H1 (cell line): Measurements from ENCODE around the gene CHMP4B. TPM values are rescaled to one million over a fixed set of nuclear protein-coding genes. Genes with fewer than 3 reads are reported as not detected.

ENCODE experiments used
- CTCF ChIA-PET: fragments of 300-600 bp; sonication (Branson Sonifier 250); formaldehyde crosslinking; loops from one replicate; lab custom pipeline; 2021; ENCODE audit not compliant: partially characterized antibody; lab: Charles Lee
- POLR2A ChIA-PET: fragments of 300-600 bp; sonication (Branson Sonifier 250); formaldehyde crosslinking; loops from one replicate; lab custom pipeline; 2021; ENCODE audit warnings: inconsistent platforms; ENCODE audit not compliant: partially characterized antibody; lab: Charles Lee
- DNase-seq, 2 experiments: peaks; one replicate each; pipeline versions ENCODE4 v3.0.0 to v3.0.0-alpha.2; 2010 to 2022; ENCODE audit warnings: low spot score in 2 of 2, low read depth in 1 of 2, mixed read lengths in 1 of 2
- FAIRE-seq: peaks from 2 replicates; lab custom pipeline; 2011; peaks lifted over from hg19 to GRCh38; lab: Jason Lieb, UNC
- H2AFZ ChIP-seq: 2 replicates; pipeline ENCODE4 v1.8.1; 2012; ENCODE audit warnings: low read length, inconsistent platforms
- H2AK5ac ChIP-seq: 2 replicates; pipeline ENCODE4 v1.6.1; 2013; ENCODE audit warnings: low read depth, low read length
- H2BK120ac ChIP-seq: replicated peaks from 2 replicates; pipeline ENCODE3; 2013; ENCODE audit warnings: low read depth, low read length, inconsistent platforms
- H2BK12ac ChIP-seq: 2 replicates; pipeline ENCODE4 v1.6.1; 2013; ENCODE audit warnings: low read depth, low read length
- H2BK15ac ChIP-seq: 2 replicates; pipeline ENCODE4 v1.6.1; 2013; ENCODE audit warnings: low read length
- H2BK20ac ChIP-seq: 2 replicates; pipeline ENCODE4 v1.6.1; 2013; ENCODE audit warnings: low read length
- H2BK5ac ChIP-seq: 2 replicates; pipeline ENCODE4 v1.6.1; 2013; ENCODE audit warnings: low read depth, low read length
- H3K14ac ChIP-seq: 2 replicates; pipeline ENCODE4 v1.6.1; 2013; ENCODE audit warnings: inconsistent platforms; ENCODE audit not compliant: insufficient read length
- H3K18ac ChIP-seq: 2 replicates; pipeline ENCODE4 v1.6.1; 2013; ENCODE audit warnings: low read length; ENCODE audit errors: extremely low read depth
- H3K23ac ChIP-seq: 2 replicates; pipeline ENCODE4 v1.6.1; 2013; ENCODE audit warnings: inconsistent platforms; ENCODE audit not compliant: insufficient read length
- H3K23me2 ChIP-seq: 2 replicates; pipeline ENCODE4 v1.6.1; 2013; ENCODE audit warnings: low read depth, low read length
- H3K27ac ChIP-seq: 2 replicates; pipeline ENCODE4 v1.6.1; 2011; ENCODE audit warnings: low read depth, low read length, inconsistent platforms
- H3K27me3 ChIP-seq, 4 experiments: replicated peaks in 1 of 4; 1 replicate in 1 of 4; 2 replicates in 3 of 4; pipeline versions ENCODE4 v1.6.1 to v1.8.1; 2011 to 2013; ENCODE audit warnings: low read length in 3 of 4, mild to moderate bottlenecking in 3 of 4, inconsistent platforms in 2 of 4, mixed read lengths in 2 of 4, moderate library complexity in 1 of 4; ENCODE audit not compliant: control insufficient read depth in 3 of 4, insufficient read depth in 3 of 4; ENCODE audit errors: extremely low read depth in 1 of 4
- H3K36me3 ChIP-seq, 4 experiments: 2 replicates each; pipeline versions ENCODE4 v1.6.1 to v1.8.1; 2011 to 2013; ENCODE audit warnings: mild to moderate bottlenecking in 4 of 4, low read length in 3 of 4, moderate library complexity in 2 of 4, control low read depth in 1 of 4, inconsistent platforms in 1 of 4; ENCODE audit not compliant: insufficient read depth in 4 of 4, control insufficient read depth in 2 of 4
- H3K4ac ChIP-seq: replicated peaks from 2 replicates; pipeline ENCODE3; 2013; ENCODE audit warnings: low read length, low read depth, mixed read lengths, inconsistent platforms; ENCODE audit not compliant: insufficient read length
- H3K4me1 ChIP-seq, 4 experiments: replicated peaks in 1 of 4; 1 replicate in 1 of 4; 2 replicates in 3 of 4; pipeline versions ENCODE4 v1.6.1 to v1.8.1; 2011 to 2013; ENCODE audit warnings: low read length in 3 of 4, inconsistent platforms in 2 of 4, mixed read lengths in 1 of 4; ENCODE audit not compliant: insufficient read depth in 4 of 4, control insufficient read depth in 3 of 4
- H3K4me2 ChIP-seq, 2 experiments: 2 replicates each; pipeline versions ENCODE4 v1.6.1 to v1.8.1; 2011 to 2013; ENCODE audit warnings: low read depth in 2 of 2, low read length in 2 of 2, control low read depth in 1 of 2, inconsistent platforms in 1 of 2, mild to moderate bottlenecking in 1 of 2; ENCODE audit not compliant: insufficient read depth in 1 of 2
- H3K4me3 ChIP-seq, 4 experiments: fragments of 200-600, 300-600 bp in 1 of 4; sonication (generic), shearing (Covaris generic), sonication (Bioruptor Twin) in 1 of 4; 2 replicates each; pipeline versions ENCODE4 v1.5.1 to v1.8.1; 2011 to 2016; ENCODE audit warnings: low read length in 4 of 4, low read depth in 3 of 4, control low read depth in 2 of 4, inconsistent platforms in 2 of 4, mild to moderate bottlenecking in 2 of 4, mixed read lengths in 1 of 4, moderate library complexity in 1 of 4; ENCODE audit not compliant: insufficient read depth in 2 of 4; ENCODE audit errors: extremely low read depth in 1 of 4
- H3K56ac ChIP-seq: replicated peaks from 2 replicates; pipeline ENCODE3; 2013; ENCODE audit warnings: low read depth, mild to moderate bottlenecking, mixed read lengths, low read length, inconsistent platforms; ENCODE audit not compliant: insufficient read length
- H3K79me1 ChIP-seq: 2 replicates; pipeline ENCODE4 v1.6.1; 2013; ENCODE audit warnings: low read depth, low read length, control low read depth
- H3K79me2 ChIP-seq, 2 experiments: 2 replicates each; pipeline versions ENCODE4 v1.6.1 to v1.8.1; 2012 to 2013; ENCODE audit warnings: low read length in 2 of 2, mild to moderate bottlenecking in 2 of 2, inconsistent platforms in 1 of 2; ENCODE audit not compliant: insufficient read depth in 2 of 2, control insufficient read depth in 1 of 2
- H3K9ac ChIP-seq, 4 experiments: replicated peaks in 1 of 4; 1 replicate in 1 of 4; 2 replicates in 3 of 4; pipeline versions ENCODE4 v1.6.1 to v1.8.1; 2011 to 2013; ENCODE audit warnings: low read depth in 3 of 4, low read length in 3 of 4, control low read depth in 2 of 4, mild to moderate bottlenecking in 2 of 4, moderate library complexity in 2 of 4, inconsistent platforms in 1 of 4; ENCODE audit errors: extremely low read depth in 1 of 4
- H3K9me3 ChIP-seq, 2 experiments: 2 replicates each; pipeline versions ENCODE4 v1.6.1 to v1.8.1; 2012 to 2013; ENCODE audit warnings: mild to moderate bottlenecking in 2 of 2, moderate library complexity in 2 of 2, control low read depth in 1 of 2, inconsistent platforms in 1 of 2, low read depth in 1 of 2, low read length in 1 of 2, mixed read lengths in 1 of 2; ENCODE audit not compliant: insufficient read depth in 2 of 2
- H4K20me1 ChIP-seq, 2 experiments: replicated peaks in 1 of 2; 2 replicates each; pipeline versions ENCODE3 to v1.8.1; 2011 to 2013; ENCODE audit warnings: inconsistent platforms in 2 of 2, low read length in 2 of 2, mild to moderate bottlenecking in 1 of 2; ENCODE audit not compliant: insufficient read depth in 2 of 2, control insufficient read depth in 1 of 2
- H4K5ac ChIP-seq: 2 replicates; pipeline ENCODE4 v1.6.1; 2013; ENCODE audit warnings: low read length, low read depth, mixed read lengths, inconsistent platforms; ENCODE audit not compliant: insufficient read length
- H4K8ac ChIP-seq: 2 replicates; pipeline ENCODE4 v1.8.0; 2013; ENCODE audit warnings: mild to moderate bottlenecking, moderate library complexity, low read length, inconsistent platforms; ENCODE audit not compliant: insufficient read depth; ENCODE audit errors: extremely low read depth
- H4K91ac ChIP-seq: replicated peaks from 2 replicates; pipeline ENCODE3; 2013; ENCODE audit warnings: low read length, mixed read lengths, inconsistent platforms; ENCODE audit not compliant: insufficient read length
- ATF2 ChIP-seq: IDR thresholded peaks from 2 replicates; pipeline ENCODE4 v1.6.1; 2012; ENCODE audit warnings: low read length, inconsistent platforms
- CBX5 ChIP-seq: fragments of 300-800, 300-1000 bp; sonication (generic); IDR thresholded peaks from 2 replicates; pipeline ENCODE4 v1.7.1; 2016; ENCODE audit warnings: antibody characterized with exemption, low read length, low read depth
- CTBP2 ChIP-seq: IDR thresholded peaks from 2 replicates; pipeline ENCODE4 v1.7.0; 2011; ENCODE audit warnings: borderline replicate concordance, mild to moderate bottlenecking, moderate library complexity, mixed read lengths, low read length; ENCODE audit not compliant: insufficient read depth, insufficient read length
- FOSL1 ChIP-seq: IDR thresholded peaks from 2 replicates; pipeline ENCODE4 v1.6.1; 2011; ENCODE audit warnings: mild to moderate bottlenecking, low read depth, low read length, moderate library complexity; ENCODE audit not compliant: insufficient read depth
- GABPA ChIP-seq: IDR thresholded peaks from 2 replicates; pipeline ENCODE4 v1.6.1; 2011; ENCODE audit warnings: mild to moderate bottlenecking, low read length, moderate library complexity, borderline replicate concordance; ENCODE audit not compliant: insufficient read depth
- PHF8 ChIP-seq: fragments of 200-600 bp; sonication (generic); conservative IDR thresholded peaks from 2 replicates; pipeline ENCODE4 v1.7.1; 2012; ENCODE audit warnings: low read depth, mild to moderate bottlenecking, inconsistent platforms, low read length, moderate library complexity
- POLR2A ChIP-seq, 2 experiments: IDR thresholded peaks; 1 replicate in 1 of 2; 2 replicates in 1 of 2; pipeline ENCODE4 v1.6.1; 2011; ENCODE audit warnings: low read depth in 2 of 2, low read length in 2 of 2, mild to moderate bottlenecking in 2 of 2; ENCODE audit errors: control extremely low read depth in 1 of 2
- SIN3A ChIP-seq, 2 experiments: IDR thresholded peaks in 1 of 2; conservative IDR thresholded peaks in 1 of 2; 2 replicates each; pipeline ENCODE4 v1.6.1; 2011 to 2012; ENCODE audit warnings: low read length in 2 of 2, improper control_type of control experiment in 1 of 2, low read depth in 1 of 2, mild to moderate bottlenecking in 1 of 2
- SP1 ChIP-seq: IDR thresholded peaks from 2 replicates; pipeline ENCODE4 v1.6.1; 2011; ENCODE audit warnings: low read depth, low read length
- TAF1 ChIP-seq: IDR thresholded peaks from 2 replicates; pipeline ENCODE4 v1.6.1; 2011; ENCODE audit warnings: mild to moderate bottlenecking, low read depth, low read length
- USF2 ChIP-seq: IDR thresholded peaks from 2 replicates; pipeline ENCODE4 v1.6.1; 2011; ENCODE audit warnings: low read length, improper control_type of control experiment
- WGBS, 2 experiments: shearing (Covaris generic) in 1 of 2; methylation state at CpG; one replicate each; pipeline versions ENCODE4 v1.1.6 to v1.1.7; 2013 to 2015; ENCODE audit warnings: low lambda C conversion rate in 2 of 2, mixed read lengths in 2 of 2, inconsistent platforms in 1 of 2, low coverage in 1 of 2, missing lambda C conversion rate in 1 of 2; ENCODE audit not compliant: insufficient replicate concordance in 2 of 2, insufficient coverage in 1 of 2, insufficient read length in 1 of 2; ENCODE audit errors: extremely low coverage in 1 of 2, missing lambda C conversion rate in 1 of 2; 5-methylcytosine and 5-hydroxymethylcytosine counted together
- polyA plus RNA-seq, 7 experiments: library from polyadenylated mRNA; depleted of rRNA in 3 of 7; stranded (reverse) in 5 of 7; unstranded in 2 of 7; fragments of >200 nt in 5 of 7; fragments of 200-250 nt in 2 of 7; gene quantifications; 1 replicate in 5 of 7; 2 replicates in 1 of 7; 4 replicates in 1 of 7; pipeline versions ENCODE4 v1.2.1 to v1.2.3, GENCODE V29; 2011 to 2013; ENCODE audit warnings: missing spikeins in 2 of 7, mixed read lengths in 2 of 7
- total RNA-seq: library from RNA; stranded (reverse); fragmentation: NEBNext Ultra II Directional; extraction: Animal tissue kit (Norgen Biotek cat#: 25700); gene quantifications from 2 replicates; pipeline ENCODE4 v1.2.1, GENCODE V29; 2021

Gene CHMP4B
- total and polyA plus RNA-seq, 2 of the 8 experiments (the other 6 are each of a cell fraction or from before 2014, with no cell fraction given) = 38.6 to 66.3 TPM

- CTCF ChIA-PET = interaction anchor here (0.7 to 1.3 kb wide), 5 partner anchors 10 to 277 kb away, joined by 3 to 10 read pairs (median 3); no protein-coding TSS in a partner anchor
- Histone ChIP-seq H3K9me3 (no peaks in the 10 kb centered on the region), H4K20me1 (peaks cover 13 to 21% of the 10 kb centered on the region in 2 experiments)
- TF ChIP-seq CTBP2 = no peak
- no peak for TF ChIP-seq PHF8
- no peak for TF ChIP-seq CBX5
- no peak for TF ChIP-seq TAF1
- no peak for TF ChIP-seq FOSL1
- no peak for TF ChIP-seq SP1
- TF ChIP-seq USF2 = no peak
- no peak for TF ChIP-seq SIN3A (conservative IDR thresholded peaks at IDR 0.05 in 1 of 2, IDR thresholded peaks at IDR 0.05 in 1 of 2; ENCODE audit: low read depth in 1 of 2, low read length in 2 of 2)
- no peak for TF ChIP-seq GABPA
- no peak for TF ChIP-seq ATF2
- no peak for TF ChIP-seq POLR2A (IDR thresholded peaks at IDR 0.05; ENCODE audit: control extremely low read depth in 1 of 2, low read depth in 2 of 2, low read length in 2 of 2)
These were observed 8.3 kb downstream of the CHMP4B start for GRCh38 chr20:33819456-33819855.

More at GRCh38 chr20:33819456-33819855, 8.3 kb downstream of the CHMP4B start:
- H4K5ac ChIP-seq = no peak overlapping the region
- 100% methylated on average over 1 of the region's 1 CpG; no CpG with 5 or more reads in 1 of the 2 experiments for WGBS, 2 experiments
- no peak overlapping the region for H3K23ac ChIP-seq
- FAIRE-seq (no peak), DNase-seq (no peak)
- no peak overlapping the region for H3K4ac ChIP-seq
- peaks cover 0 to 6% (median 0%) of the 10 kb centered on the region in 4 experiments; a peak in 1 of 8 replicates for H3K36me3 ChIP-seq
- H3K79me1 ChIP-seq = peaks cover 29% of the 10 kb centered on the region
- H3K56ac ChIP-seq = no peak overlapping the region
- H4K8ac ChIP-seq = no peak overlapping the region
- H4K91ac ChIP-seq = no peak overlapping the region
- no peak overlapping the region for H2AFZ ChIP-seq
- POLR2A ChIA-PET = interaction anchor here (1.2 kb wide), 1 partner anchor 10 kb away, joined by 4 read pairs; no protein-coding TSS in a partner anchor
- no peak overlapping the region for H3K27ac ChIP-seq
- H2BK120ac ChIP-seq = no peak overlapping the region
- H3K23me2 ChIP-seq = no peaks in the 10 kb centered on the region
- no peak overlapping the region for H2BK15ac ChIP-seq
- H3K9ac ChIP-seq = no peak overlapping the region
- no peak overlapping the region for H2BK12ac ChIP-seq
- no peak overlapping the region for H3K4me2 ChIP-seq
- H3K79me2 ChIP-seq = peaks cover 14 to 80% of the 10 kb centered on the region in 2 experiments
- no peak overlapping the region for H3K14ac ChIP-seq
- H2AK5ac ChIP-seq = no peak overlapping the region
- no peak overlapping the region for H3K4me3 ChIP-seq
- H2BK20ac ChIP-seq = no peak overlapping the region
- no peaks in the 10 kb centered on the region for H3K4me1 ChIP-seq
- H3K18ac ChIP-seq = no peak overlapping the region
- H2BK5ac ChIP-seq = no peak overlapping the region
- no peaks in the 10 kb centered on the region for H3K27me3 ChIP-seq
